Measurements from ENCODE around the gene TAGAP. TPM values are rescaled to one million over a fixed set of nuclear protein-coding genes. Genes with fewer than 3 reads are reported as not detected.

Gene TAGAP
- total RNA-seq, 4 donors from 2014 or later, result 0.57 to 6.6 (median 1.9) TPM

DNA sequence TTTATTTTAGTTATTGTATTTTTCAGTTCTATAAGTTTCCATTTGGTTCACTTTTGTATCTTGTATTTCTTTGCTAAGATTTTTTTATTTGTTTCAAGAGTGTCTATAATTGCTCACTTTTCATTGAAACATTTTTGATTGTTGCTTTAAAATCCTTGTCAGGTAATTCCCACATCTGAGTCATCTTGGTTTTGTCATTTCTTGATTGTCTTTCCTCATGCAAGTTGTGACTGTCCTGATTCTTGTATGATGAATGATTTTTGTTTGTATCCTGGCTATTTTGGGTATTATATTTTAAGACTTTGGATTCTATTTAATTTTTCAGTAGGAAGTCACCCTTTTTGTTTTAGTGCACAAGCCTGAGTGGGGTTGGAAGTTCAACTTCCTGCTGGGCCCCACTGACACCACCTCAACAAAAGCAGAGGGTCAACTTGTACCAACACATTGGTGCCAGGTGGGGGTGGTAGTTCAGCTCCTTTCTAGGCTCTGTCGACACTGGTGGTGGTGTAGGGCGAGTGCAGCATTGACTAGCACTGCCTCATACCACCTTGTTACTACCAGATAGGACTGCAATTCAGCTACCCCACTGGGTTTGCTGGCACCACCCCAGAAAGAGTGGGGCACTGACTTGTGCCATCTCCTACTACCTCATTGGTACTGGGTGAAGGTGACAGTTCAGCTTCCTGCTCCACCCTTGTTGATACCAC is 53.6 kb downstream of the TAGAP start:
- TF ChIP-seq, protein P1, sequence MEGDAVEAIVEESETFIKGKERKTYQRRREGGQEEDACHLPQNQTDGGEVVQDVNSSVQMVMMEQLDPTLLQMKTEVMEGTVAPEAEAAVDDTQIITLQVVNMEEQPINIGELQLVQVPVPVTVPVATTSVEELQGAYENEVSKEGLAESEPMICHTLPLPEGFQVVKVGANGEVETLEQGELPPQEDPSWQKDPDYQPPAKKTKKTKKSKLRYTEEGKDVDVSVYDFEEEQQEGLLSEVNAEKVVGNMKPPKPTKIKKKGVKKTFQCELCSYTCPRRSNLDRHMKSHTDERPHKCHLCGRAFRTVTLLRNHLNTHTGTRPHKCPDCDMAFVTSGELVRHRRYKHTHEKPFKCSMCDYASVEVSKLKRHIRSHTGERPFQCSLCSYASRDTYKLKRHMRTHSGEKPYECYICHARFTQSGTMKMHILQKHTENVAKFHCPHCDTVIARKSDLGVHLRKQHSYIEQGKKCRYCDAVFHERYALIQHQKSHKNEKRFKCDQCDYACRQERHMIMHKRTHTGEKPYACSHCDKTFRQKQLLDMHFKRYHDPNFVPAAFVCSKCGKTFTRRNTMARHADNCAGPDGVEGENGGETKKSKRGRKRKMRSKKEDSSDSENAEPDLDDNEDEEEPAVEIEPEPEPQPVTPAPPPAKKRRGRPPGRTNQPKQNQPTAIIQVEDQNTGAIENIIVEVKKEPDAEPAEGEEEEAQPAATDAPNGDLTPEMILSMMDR (IDR thresholded peaks at IDR 0.05; ENCODE audit: low read depth), result no peak

DNA sequence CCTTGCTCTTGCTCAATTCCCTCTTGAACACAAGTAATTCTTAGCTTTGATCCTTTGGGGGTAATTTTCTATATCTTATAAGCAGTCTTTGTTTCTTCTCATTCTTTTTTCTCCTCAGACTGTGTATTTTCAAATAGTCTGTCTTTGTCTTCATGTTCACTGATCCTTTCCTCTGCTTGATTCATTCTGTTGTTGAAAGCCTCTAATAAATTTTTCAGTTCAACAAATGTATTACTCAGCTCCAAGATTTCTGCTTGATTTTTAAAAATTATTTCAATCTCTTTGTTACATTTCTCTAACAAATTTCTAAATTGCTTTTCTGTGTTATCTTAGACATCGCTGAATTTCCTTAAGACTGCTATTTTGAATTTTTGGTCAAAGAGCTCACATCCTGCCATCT is 56.3 kb downstream of the TAGAP start:
- TF ChIP-seq, protein P1 (IDR thresholded peaks at IDR 0.05; ENCODE audit: low read depth), result no peak

DNA sequence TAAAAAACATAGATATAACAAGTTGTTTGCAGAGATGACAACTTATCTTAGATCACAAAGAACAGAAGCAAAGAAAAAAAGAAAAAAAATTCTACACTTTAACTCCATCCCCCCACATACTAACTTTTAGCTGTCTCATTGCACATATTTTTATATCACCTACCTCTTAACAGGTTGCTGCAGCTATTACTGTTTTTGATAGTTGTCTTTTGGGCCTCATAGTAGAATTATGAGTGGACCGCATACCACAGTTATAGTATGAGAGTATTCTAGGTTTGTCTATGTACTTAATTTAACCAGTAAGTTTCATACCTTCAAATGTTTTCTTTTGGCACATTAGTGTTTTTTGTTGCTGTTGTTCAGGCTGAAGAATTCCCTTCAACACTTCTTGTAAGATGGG is 57.1 kb downstream of the TAGAP start:
- TF ChIP-seq, protein P1 (IDR thresholded peaks at IDR 0.05; ENCODE audit: low read depth), result no peak

Other genes starting within 250 kb of the TAGAP start
- 10 to 100 TPM; 28.6 to 40.3 (median 33.7) TPM for gene EZR, start 225.6 kb downstream of the TAGAP start, total RNA-seq
- gene RSPH3, start 44.8 kb downstream of the TAGAP start, total RNA-seq, result 10 to 100 TPM in 2 of 4 donors, 1 to 10 TPM in 2; 4.7 to 11.2 (median 9.8) TPM
- gene FNDC1, start 124.4 kb upstream of the TAGAP start, total RNA-seq, result 1 to 10 TPM; 2.3 to 6.6 (median 4.6) TPM